Measurements from ENCODE around the gene CUX1. TPM values are rescaled to one million over a fixed set of nuclear protein-coding genes. Genes with fewer than 3 reads are reported as not detected.
"Not testable (repeated sequence)": the region's sequence is repeated elsewhere in the genome, so short reads cannot be mapped to it uniquely, and the experiment has no call there.

The CUX1 gene
- total and polyA plus RNA-seq, 7 experiments from 2014 or later: 10.1 to 81.6 (median 42.5) TPM

GRCh38 chr7:101837433-101837832, 20.0 kb downstream of the CUX1 start:
- H3K27ac ChIP-seq (ENCODE audit: low read depth, low read length); H3K27ac Mint-ChIP-seq; H3K9me3 Mint-ChIP-seq; H3K4me1 ChIP-seq (ENCODE audit: control insufficient read depth in 2 of 2, insufficient read depth in 2 of 2, low read length in 2 of 2); DNase-seq; H3K9me3 ChIP-seq (ENCODE audit: control insufficient read depth in 2 of 3, low read length in 3 of 3); H3K27me3 ChIP-seq (ENCODE audit: control insufficient read depth in 2 of 2, insufficient read depth in 2 of 2, low read length in 2 of 2); intact Hi-C loops (cut with micrococcal nuclease); H3K27me3 Mint-ChIP-seq; CTCF ChIA-PET; POLR2A ChIA-PET; H3K36me3 ChIP-seq (ENCODE audit: control insufficient read depth in 2 of 3, insufficient read depth in 3 of 3, low read length in 3 of 3); H3K4me3 ChIP-seq (ENCODE audit: low read length); H3K4me3 Mint-ChIP-seq; ATAC-seq: not testable (repeated sequence)
- H3K36me3 Mint-ChIP-seq: peaks cover 0 to 17% (median 4%) of the 10 kb centered on the region in 5 donors
- peaks cover 0 to 21% (median 11%) of the 10 kb centered on the region in 7 donors for H3K4me1 Mint-ChIP-seq

DNA sequence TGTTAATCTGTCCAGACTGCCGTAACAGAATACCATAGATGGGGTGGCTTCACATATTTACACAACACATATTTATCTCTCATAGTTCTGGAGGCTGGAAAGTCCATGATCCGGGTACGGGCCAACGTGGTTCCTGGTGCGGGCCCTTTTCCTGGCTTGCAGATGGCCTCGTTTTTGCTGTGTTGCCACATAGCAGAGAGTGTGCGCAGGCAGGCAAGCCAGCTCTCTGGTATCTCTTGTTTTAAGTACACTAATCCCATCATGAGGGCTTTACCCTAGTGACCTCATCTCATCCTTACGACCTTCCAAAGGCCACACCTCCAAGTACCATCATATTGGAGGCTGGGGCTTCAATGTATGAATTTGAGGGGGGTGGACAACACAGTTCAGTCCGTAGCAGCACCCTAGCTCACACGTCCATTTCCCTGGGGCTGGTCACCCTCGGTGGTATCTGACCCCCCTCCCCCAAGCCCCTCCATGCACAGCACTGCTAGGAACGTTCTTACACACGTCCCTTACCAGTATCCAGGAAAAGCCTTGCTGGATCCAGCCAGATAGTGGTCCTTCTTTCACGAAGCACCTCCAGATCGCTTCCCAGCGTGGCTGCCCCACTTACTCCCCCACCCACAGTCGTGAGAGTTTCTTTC, 21.5 kb downstream of the CUX1 start:
- H3K27ac ChIP-seq (ENCODE audit: low read depth, low read length): no peak overlapping the region
- H3K27me3 Mint-ChIP-seq: no peaks in the 10 kb centered on the region

GRCh38 chr7:101841328-101841727, 23.9 kb downstream of the CUX1 start:
- peaks cover 0 to 3% (median 0%) of the 10 kb centered on the region in 11 donors for H3K9me3 Mint-ChIP-seq
- no peak overlapping the region for H3K27ac Mint-ChIP-seq
- no peaks in the 10 kb centered on the region for H3K27me3 ChIP-seq (ENCODE audit: control insufficient read depth in 2 of 2, insufficient read depth in 2 of 2, low read length in 2 of 2)
- no peaks in the 10 kb centered on the region for H3K9me3 ChIP-seq (ENCODE audit: control insufficient read depth in 2 of 3, low read length in 3 of 3)
- no peaks in the 10 kb centered on the region for H3K4me1 ChIP-seq (ENCODE audit: control insufficient read depth in 2 of 2, insufficient read depth in 2 of 2, low read length in 2 of 2)
- DNase-seq (no peak), ATAC-seq (no peak)
- H3K27me3 Mint-ChIP-seq: no peaks in the 10 kb centered on the region
- H3K4me3 ChIP-seq (ENCODE audit: low read length): no peak overlapping the region
- POLR2A ChIA-PET: no interaction called here
- CTCF ChIA-PET: no interaction called here
- peaks cover 0 to 14% (median 7%) of the 10 kb centered on the region in 5 donors for H3K36me3 Mint-ChIP-seq
- H3K36me3 ChIP-seq (ENCODE audit: control insufficient read depth in 2 of 3, insufficient read depth in 3 of 3, low read length in 3 of 3): no peaks in the 10 kb centered on the region
- H3K4me1 Mint-ChIP-seq: peaks cover 0 to 26% (median 15%) of the 10 kb centered on the region in 7 donors
- H3K27ac ChIP-seq (ENCODE audit: low read depth, low read length): no peak overlapping the region
- H3K4me3 Mint-ChIP-seq: no peak overlapping the region
- intact Hi-C loops (cut with micrococcal nuclease): no loop called here

More for the DNA sequence above, 21.5 kb downstream of the CUX1 start:
- no peak overlapping the region for H3K4me3 ChIP-seq (ENCODE audit: low read length)
- POLR2A ChIA-PET: no interaction called here
- CTCF ChIA-PET: no interaction called here
- no peaks in the 10 kb centered on the region for H3K36me3 ChIP-seq (ENCODE audit: control insufficient read depth in 2 of 3, insufficient read depth in 3 of 3, low read length in 3 of 3)
- ATAC-seq (no peak), DNase-seq (no peak)
- H3K27me3 ChIP-seq (ENCODE audit: control insufficient read depth in 2 of 2, insufficient read depth in 2 of 2, low read length in 2 of 2): no peaks in the 10 kb centered on the region
- Mint-ChIP-seq H3K36me3 (peaks cover 0 to 11% (median 4%) of the 10 kb centered on the region in 5 donors), H3K9me3 (peaks cover 0 to 4% (median 0%) of the 10 kb centered on the region in 11 donors), H3K27ac (no peak overlapping the region), H3K4me3 (peak overlapping the region in 1 of 10 donors; percentile 41), H3K4me1 (peaks cover 0 to 24% (median 15%) of the 10 kb centered on the region in 7 donors)
- no peaks in the 10 kb centered on the region for H3K9me3 ChIP-seq (ENCODE audit: control insufficient read depth in 2 of 3, low read length in 3 of 3)
- no peaks in the 10 kb centered on the region for H3K4me1 ChIP-seq (ENCODE audit: control insufficient read depth in 2 of 2, insufficient read depth in 2 of 2, low read length in 2 of 2)
- intact Hi-C loops (cut with micrococcal nuclease): no loop called here

DNA sequence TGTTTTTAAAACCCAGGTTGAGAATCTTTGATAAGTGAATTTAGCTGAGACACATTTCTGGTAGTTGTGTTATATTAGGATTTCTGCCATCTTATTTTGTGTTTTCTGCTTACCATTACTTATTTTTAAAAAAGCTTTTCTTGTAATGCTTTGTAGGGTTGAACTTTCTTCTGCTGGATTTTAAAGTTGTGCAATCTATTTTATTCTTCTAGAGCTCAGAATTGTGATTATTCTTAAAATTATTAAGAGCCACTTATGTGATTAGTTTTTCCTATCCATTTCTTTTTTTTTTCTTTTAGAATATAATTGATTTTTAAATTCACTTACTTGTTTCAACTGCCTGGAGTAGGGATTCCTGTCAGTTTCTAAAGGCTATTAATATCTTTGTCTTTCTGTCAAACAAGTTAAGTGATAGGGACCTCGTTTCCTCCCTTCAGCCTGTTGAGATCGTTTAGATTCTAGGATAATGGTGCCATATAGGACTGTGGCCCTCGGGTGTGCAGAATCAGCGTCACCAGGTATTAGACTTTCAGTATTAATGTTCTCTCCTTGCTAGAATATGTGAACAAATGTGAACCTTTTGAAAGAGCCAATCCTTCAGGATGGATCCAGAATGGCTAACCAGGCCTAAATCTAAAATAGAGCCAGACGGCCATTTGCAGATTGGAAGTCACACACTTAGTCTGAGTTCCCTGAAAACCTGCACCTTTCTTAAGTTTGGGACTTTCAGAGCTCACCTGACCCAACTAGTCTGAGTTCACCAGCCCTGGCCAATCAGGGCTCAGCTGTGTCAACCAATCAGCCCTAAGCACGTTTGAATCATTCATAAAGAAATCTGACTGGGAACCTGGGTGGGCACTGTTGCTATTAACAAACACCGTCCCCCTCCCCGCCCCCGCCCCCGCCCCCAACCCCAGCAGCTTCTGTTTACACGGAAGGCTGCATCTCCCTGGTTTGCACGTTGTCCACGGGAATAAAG, 26.2 kb downstream of the CUX1 start:
- Mint-ChIP-seq H3K27ac (no peak overlapping the region), H3K9me3 (peaks cover 0 to 11% (median 3%) of the 10 kb centered on the region in 11 donors), H3K4me1 (peaks cover 4 to 34% (median 23%) of the 10 kb centered on the region in 7 donors), H3K36me3 (peaks cover 0 to 17% (median 7%) of the 10 kb centered on the region in 5 donors), H3K4me3 (no peak overlapping the region), H3K27me3 (no peaks in the 10 kb centered on the region)
- Histone ChIP-seq H3K36me3 (ENCODE audit: control insufficient read depth in 2 of 3, insufficient read depth in 3 of 3, low read length in 3 of 3) (no peaks in the 10 kb centered on the region), H3K4me3 (ENCODE audit: low read length) (no peak overlapping the region), H3K27ac (ENCODE audit: low read depth, low read length) (no peak overlapping the region), H3K27me3 (ENCODE audit: control insufficient read depth in 2 of 2, insufficient read depth in 2 of 2, low read length in 2 of 2) (no peaks in the 10 kb centered on the region), H3K9me3 (ENCODE audit: control insufficient read depth in 2 of 3, low read length in 3 of 3) (peaks cover 0 to 5% (median 0%) of the 10 kb centered on the region in 3 experiments), H3K4me1 (ENCODE audit: control insufficient read depth in 2 of 2, insufficient read depth in 2 of 2, low read length in 2 of 2) (no peaks in the 10 kb centered on the region)
- ATAC-seq (no peak), DNase-seq (no peak)
- intact Hi-C loops (cut with micrococcal nuclease): no loop called here
- ChIA-PET POLR2A (interaction anchor here (0.6 kb wide), 1 partner anchor 150 kb away, joined by 4 read pairs; no protein-coding TSS in a partner anchor), CTCF (no interaction called here)

DNA sequence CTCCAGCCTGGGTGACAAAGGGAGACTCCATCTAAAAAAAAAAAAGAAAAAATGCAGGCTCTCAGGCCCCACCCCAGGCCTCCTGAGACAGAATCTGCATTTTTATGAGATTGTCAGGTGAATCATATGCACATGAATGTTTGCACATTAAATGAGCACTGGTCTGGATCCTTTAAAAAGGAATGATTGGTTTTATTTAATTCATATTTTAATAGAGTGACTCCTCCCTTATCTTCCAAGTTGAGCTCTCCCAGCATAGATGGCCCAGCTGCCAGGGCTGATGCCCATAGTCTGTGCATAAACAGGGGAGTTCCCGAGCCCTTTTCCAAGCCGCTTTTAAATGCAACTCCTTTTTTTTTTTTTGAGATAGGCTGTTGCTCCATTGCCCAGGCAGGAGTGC, 28.5 kb downstream of the CUX1 start:
- no peak for DNase-seq
- peaks cover 0 to 18% (median 8%) of the 10 kb centered on the region in 5 donors for H3K36me3 Mint-ChIP-seq
- H3K36me3 ChIP-seq (ENCODE audit: control insufficient read depth in 2 of 3, insufficient read depth in 3 of 3, low read length in 3 of 3): no peaks in the 10 kb centered on the region
- no peak overlapping the region for H3K27ac ChIP-seq (ENCODE audit: low read depth, low read length)
- H3K27ac Mint-ChIP-seq: no peak overlapping the region
- peaks cover 4 to 36% (median 28%) of the 10 kb centered on the region in 7 donors for H3K4me1 Mint-ChIP-seq
- peaks cover 0 to 5% (median 0%) of the 10 kb centered on the region in 3 experiments for H3K9me3 ChIP-seq (ENCODE audit: control insufficient read depth in 2 of 3, low read length in 3 of 3)
- ATAC-seq: no peak
- H3K4me3 Mint-ChIP-seq: no peak overlapping the region
- POLR2A ChIA-PET: no interaction called here
- H3K27me3 ChIP-seq (ENCODE audit: control insufficient read depth in 2 of 2, insufficient read depth in 2 of 2, low read length in 2 of 2): no peaks in the 10 kb centered on the region
- CTCF ChIA-PET: interaction anchor here (0.6 kb wide), 1 partner anchor 49 kb away, joined by 3 read pairs; no protein-coding TSS in a partner anchor
- H3K9me3 Mint-ChIP-seq: peaks cover 0 to 20% (median 5%) of the 10 kb centered on the region in 11 donors
- no peak overlapping the region for H3K4me3 ChIP-seq (ENCODE audit: low read length)
- no peaks in the 10 kb centered on the region for H3K27me3 Mint-ChIP-seq
- intact Hi-C loops (cut with micrococcal nuclease): no loop called here
- no peaks in the 10 kb centered on the region for H3K4me1 ChIP-seq (ENCODE audit: control insufficient read depth in 2 of 2, insufficient read depth in 2 of 2, low read length in 2 of 2)

DNA sequence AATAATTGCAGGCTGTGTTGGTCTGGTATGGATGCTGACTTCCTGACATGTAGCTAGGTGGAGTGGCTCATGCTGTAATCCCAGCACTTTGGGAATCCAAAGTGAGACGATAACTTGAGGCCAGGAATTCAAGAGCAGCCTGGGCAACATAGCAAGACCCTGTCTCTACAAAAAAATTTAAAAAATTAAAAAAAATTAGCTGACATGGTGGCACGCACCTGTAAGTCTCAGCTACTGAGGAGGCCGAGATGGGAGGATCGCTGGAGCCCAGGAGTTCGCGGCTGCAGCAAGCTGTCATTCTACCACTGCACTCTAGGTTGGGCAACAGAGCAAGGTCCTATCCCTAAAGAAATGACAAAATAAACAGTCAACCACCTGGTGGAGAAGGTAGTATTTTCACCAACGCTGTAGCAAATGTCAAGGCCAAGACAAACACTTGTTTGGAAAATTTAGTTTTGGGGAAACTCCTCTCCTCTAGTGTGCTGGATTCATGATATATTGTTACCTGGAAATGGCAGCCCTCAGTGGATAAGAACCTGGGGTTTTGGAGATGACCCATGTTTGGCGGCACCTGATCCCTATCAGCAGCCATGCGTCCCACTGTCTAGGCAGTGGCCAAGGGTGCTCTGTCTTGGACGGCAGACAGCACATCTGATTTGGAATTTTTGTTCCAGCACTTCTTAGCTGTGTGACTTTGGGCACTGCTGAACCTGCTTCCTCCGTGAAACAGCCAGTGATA, 29.5 kb downstream of the CUX1 start:
- H3K4me3 Mint-ChIP-seq: no peak overlapping the region
- no peak for ATAC-seq
- peaks cover 4 to 41% (median 29%) of the 10 kb centered on the region in 7 donors for H3K4me1 Mint-ChIP-seq
- Histone ChIP-seq H3K9me3 (ENCODE audit: control insufficient read depth in 2 of 3, low read length in 3 of 3) (peaks cover 0 to 5% (median 0%) of the 10 kb centered on the region in 3 experiments), H3K27ac (ENCODE audit: low read depth, low read length) (no peak overlapping the region), H3K4me3 (ENCODE audit: low read length) (no peak overlapping the region), H3K4me1 (ENCODE audit: control insufficient read depth in 2 of 2, insufficient read depth in 2 of 2, low read length in 2 of 2) (no peaks in the 10 kb centered on the region), H3K36me3 (ENCODE audit: control insufficient read depth in 2 of 3, insufficient read depth in 3 of 3, low read length in 3 of 3) (no peaks in the 10 kb centered on the region), H3K27me3 (ENCODE audit: control insufficient read depth in 2 of 2, insufficient read depth in 2 of 2, low read length in 2 of 2) (no peaks in the 10 kb centered on the region)
- intact Hi-C loops (cut with micrococcal nuclease): no loop called here
- H3K9me3 Mint-ChIP-seq: peaks cover 0 to 20% (median 5%) of the 10 kb centered on the region in 11 donors
- ChIA-PET CTCF (interaction anchor here (0.6 kb wide), 1 partner anchor 9 kb away, joined by 3 read pairs; no protein-coding TSS in a partner anchor), POLR2A (interaction anchor here (1.8 kb wide), 1 partner anchor 10 kb away, joined by 6 read pairs; no protein-coding TSS in a partner anchor)
- DNase-seq: no peak
- peaks cover 0 to 23% (median 8%) of the 10 kb centered on the region in 5 donors for H3K36me3 Mint-ChIP-seq
- peak overlapping the region in 2 of 9 donors; percentile 12 to 19 for H3K27ac Mint-ChIP-seq
- H3K27me3 Mint-ChIP-seq: no peaks in the 10 kb centered on the region
